GF-D8 (cell line): ENCODE data around the gene NUAK2.
"Not testable (repeated sequence)": the region's sequence is repeated elsewhere in the genome, so short reads cannot be mapped to it uniquely, and the experiment has no call there.

Experiments
- DNase-seq: peaks from one replicate; lab custom pipeline; 2025; lab: John Stamatoyannopoulos, UW

The NUAK2 gene

GRCh38 chr1:205321162-205321958, at the start of gene NUAK2:
NUAK2 (minus strand) TSS chr1:205321745; CDS start chr1:205321628, 117 bp downstream.
- DNase-seq = no peak

GRCh38 chr1:205370780-205371179, 49.2 kb upstream of the NUAK2 start:
- DNase-seq = no peak

- DNase-seq = no peak
These were observed 48.2 kb upstream of the NUAK2 start for GRCh38 chr1:205369701-205370123.

GRCh38 chr1:205368478-205368877, 46.9 kb upstream of the NUAK2 start:
- DNase-seq = no peak

GRCh38 chr1:205365945-205366463, 44.5 kb upstream of the NUAK2 start:
- no peak for DNase-seq

GRCh38 chr1:205365086-205365485, 43.5 kb upstream of the NUAK2 start:
- DNase-seq = not testable (repeated sequence)

GRCh38 chr1:205360891-205361290, 39.3 kb upstream of the NUAK2 start:
- DNase-seq = no peak

GRCh38 chr1:205359771-205360565, 38.4 kb upstream of the NUAK2 start:
- DNase-seq = no peak

GRCh38 chr1:205358579-205358978, 37.0 kb upstream of the NUAK2 start:
- DNase-seq = no peak

GRCh38 chr1:205357567-205357966, 36.0 kb upstream of the NUAK2 start:
- no peak for DNase-seq

- DNase-seq = no peak
These were observed 35.0 kb upstream of the NUAK2 start, which contains the start of gene KLHDC8A for GRCh38 chr1:205356440-205357139. KLHDC8A (minus strand) TSS chr1:205356922; CDS start chr1:205343604, 13,318 bp downstream.

- no peak for DNase-seq
These were observed 33.5 kb upstream of the NUAK2 start for GRCh38 chr1:205355075-205355453.

- DNase-seq = no peak
These were observed 32.9 kb upstream of the NUAK2 start for GRCh38 chr1:205354259-205355074.

GRCh38 chr1:205353612-205354011, 32.1 kb upstream of the NUAK2 start:
- no peak for DNase-seq

GRCh38 chr1:205353191-205353590, 31.6 kb upstream of the NUAK2 start:
- DNase-seq = no peak

GRCh38 chr1:205351984-205352713, 30.6 kb upstream of the NUAK2 start:
- no peak for DNase-seq

- no peak for DNase-seq
These were observed 29.2 kb upstream of the NUAK2 start for GRCh38 chr1:205350691-205351141.

GRCh38 chr1:205350124-205350523, 28.6 kb upstream of the NUAK2 start:
- no peak for DNase-seq

GRCh38 chr1:205348554-205349487, 27.3 kb upstream of the NUAK2 start:
- DNase-seq = no peak
